Inferior parietal cortex (tissue), 1 donor: ENCODE data around the gene C16orf89.

Source experiments
- DNase-seq: peaks from one replicate; pipeline ENCODE4 v3.0.0-alpha.2; 2016; ENCODE audit errors: extremely low spot score

Gene C16orf89

DNA sequence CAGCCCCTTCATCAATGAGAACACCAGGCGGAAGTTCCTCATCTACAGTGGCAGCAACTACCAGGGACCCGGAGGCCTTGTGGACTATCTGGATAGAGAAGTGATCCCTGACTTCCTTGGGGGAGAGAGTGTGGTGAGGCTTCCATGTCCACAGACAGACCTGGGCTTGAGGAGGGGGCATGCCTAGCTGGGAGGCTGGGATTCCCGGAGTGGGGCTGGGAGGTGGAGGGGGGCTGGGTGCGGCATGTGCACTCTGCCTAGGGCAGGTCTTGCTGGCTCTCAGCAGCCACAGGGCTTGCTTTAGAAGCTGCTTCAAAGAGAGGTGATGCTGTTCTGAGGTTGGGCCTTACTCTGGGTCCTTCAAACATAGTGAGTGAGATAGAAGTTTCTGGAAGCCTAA, 59.8 kb downstream of the C16orf89 start:
- no peak for DNase-seq

DNA sequence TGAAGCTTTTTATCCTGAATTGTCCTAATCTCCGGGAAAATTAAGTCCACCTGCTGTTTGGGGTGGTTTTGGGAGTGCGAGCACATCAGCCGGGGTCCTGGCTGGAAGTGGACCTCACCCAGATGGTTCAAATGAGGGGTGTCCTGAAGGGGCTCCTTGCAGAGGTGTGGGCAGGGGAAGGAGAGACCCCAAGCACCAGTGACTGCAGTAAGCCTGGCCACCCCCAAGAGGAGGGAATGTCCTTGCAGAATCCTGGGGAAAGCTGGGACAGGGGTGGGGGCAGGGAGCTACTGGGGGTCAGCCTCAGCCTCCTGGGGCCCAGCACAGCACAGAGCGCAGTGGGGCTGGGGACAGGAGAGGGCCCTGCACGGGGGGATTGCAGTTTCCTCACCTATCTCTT, 61.4 kb downstream of the C16orf89 start:
- no peak for DNase-seq

GRCh38 chr16:5003828-5004227, 61.9 kb downstream of the C16orf89 start:
- no peak for DNase-seq

DNA sequence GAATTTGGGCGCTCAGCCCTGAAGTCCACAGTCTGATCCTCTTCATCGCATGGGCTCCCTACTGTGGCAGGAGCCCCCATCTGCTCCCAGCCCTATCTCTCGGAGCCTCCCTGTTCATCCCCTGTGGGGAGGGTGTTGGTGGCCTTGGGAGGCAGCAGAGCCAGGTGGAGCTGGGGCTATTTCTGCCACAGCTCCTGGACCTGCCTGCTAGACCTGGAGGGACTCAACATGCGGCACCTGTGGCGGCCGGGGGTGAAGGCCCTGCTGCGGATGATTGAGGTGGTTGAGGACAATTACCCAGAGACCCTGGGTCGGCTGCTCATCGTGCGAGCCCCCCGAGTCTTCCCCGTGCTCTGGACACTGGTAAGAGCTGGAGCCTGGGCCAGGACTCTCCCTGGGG, 62.5 kb downstream of the C16orf89 start:
- no peak for DNase-seq

DNA sequence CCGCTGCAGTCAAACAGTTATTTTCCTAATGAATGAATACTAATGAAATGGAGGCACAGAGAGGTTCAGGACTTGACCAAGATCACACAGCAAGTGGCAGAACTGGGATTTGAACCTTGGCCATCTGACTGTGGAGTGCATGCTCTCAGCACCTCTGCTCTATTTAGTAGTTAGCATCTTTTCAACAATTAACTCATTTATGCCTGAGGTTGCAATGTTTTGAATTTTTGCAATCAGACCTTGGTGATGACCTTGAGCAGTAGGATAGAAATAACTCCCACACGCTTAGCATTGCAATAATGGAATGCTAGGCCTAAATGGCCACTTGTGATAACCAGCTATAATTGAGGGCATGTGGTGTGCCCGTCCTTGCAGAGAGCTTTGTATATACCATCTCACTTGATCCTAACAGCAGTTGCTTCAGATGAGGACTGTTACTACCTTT, 63.0 kb downstream of the C16orf89 start:
- DNase-seq: no peak

DNA sequence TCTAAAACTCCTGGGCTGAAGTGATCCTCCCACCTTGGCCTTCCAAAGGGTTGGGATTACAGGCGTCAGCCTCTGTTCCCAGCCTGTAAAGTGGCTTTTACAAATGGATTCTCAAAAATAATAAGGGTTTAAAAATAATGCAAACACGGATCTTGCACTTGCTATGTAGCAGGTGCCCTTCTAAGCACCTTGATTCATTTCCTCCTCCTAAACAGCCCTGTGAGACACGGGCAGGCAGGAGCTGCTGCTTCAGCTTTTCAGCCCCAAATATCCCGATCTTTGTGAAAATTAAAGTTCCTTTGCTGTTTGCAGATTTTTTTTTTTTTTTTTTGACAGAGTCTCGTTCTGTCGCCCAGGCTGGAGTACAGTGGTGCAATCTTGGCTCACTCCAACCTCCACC, 63.8 kb downstream of the C16orf89 start:
- no peak for DNase-seq

- DNase-seq: peak; percentile 39
Observed at GRCh38 chr16:5001571-5001970, 64.2 kb downstream of the C16orf89 start.

DNA sequence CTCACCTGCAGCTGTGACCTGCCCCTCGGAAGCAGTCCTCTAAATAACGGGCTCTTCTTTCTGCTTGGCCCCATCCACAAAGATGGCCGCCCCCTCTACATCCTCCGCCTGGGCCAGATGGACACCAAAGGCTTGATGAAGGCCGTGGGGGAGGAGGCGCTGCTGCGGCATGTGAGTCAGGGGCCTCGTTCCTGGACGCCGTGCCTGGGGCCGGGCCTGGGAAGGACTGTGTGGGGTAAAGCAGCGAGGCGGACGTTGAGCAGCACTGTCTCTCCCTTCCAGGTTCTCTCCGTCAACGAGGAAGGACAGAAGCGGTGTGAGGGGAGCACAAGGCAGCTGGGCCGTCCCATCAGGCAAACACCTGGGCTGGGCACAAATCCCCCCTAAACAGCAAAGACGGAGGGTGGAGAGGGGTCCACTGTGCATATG, 65.2 kb downstream of the C16orf89 start:
- no peak for DNase-seq

DNA sequence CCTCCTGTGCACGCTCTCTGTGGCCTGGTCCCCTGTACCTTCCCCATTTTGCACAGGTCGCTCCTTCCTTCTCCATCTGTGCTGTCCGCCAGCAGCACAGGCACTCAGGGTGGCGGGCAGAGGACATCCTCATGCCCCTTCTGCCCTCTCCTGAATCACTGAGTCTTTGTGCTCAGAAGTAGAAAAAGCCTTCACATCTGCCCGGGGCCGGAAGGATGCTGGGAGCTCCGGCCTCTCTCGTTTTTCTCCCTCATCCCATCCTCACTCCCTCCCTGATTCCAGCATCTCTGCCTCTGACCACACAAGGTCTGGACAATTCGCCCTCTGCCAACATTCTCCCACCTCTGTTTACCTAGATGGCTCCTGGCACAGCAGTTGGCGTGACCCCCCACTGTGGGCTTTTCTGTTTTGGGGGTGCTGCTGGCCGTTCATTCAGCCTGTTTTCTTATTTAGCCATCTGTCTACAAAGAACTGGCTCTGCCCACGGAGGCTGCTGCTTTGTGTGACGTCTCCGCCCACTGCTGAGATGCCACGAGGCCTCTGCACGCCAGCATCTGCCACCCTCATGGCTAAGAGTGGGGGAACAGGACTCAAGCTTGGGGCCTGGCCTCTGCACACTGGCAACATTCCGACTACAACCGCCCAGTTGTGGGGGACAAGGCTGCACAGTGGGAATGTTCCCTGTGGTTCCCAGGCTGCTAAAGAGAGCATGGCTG, 70.9 kb downstream of the C16orf89 start:
- DNase-seq: peak; percentile 67
